Uterus (tissue), 4 donors: Measurements from ENCODE around the gene P2RY2. TPM values are rescaled to one million over a fixed set of nuclear protein-coding genes. Genes with fewer than 3 reads are reported as not detected.
A peak's percentile ranks its signal among the peaks of the same experiment; 100 is the strongest.

ENCODE experiments used
- DNase-seq, 2 donors: peaks; one replicate each; pipeline ENCODE4 v3.0.0-alpha.2; 2019 to 2020
- H3K27ac ChIP-seq, 2 donors: fragments of 200-600 bp; sonication (generic); 1 replicate in 1 of 2; 2 replicates in 1 of 2; pipeline ENCODE4 v1.5.1; 2016 to 2018
- H3K27me3 ChIP-seq, 2 donors: fragments of 200-600 bp; sonication (generic); one replicate each; pipeline ENCODE4 v1.5.1; 2018 to 2019; ENCODE audit warnings: control low read depth in 1 of 2
- H3K36me3 ChIP-seq, 2 donors: fragments of 200-600 bp; sonication (generic); one replicate each; pipeline ENCODE4 v1.5.1; 2019; ENCODE audit warnings: control low read depth in 1 of 2
- H3K4me1 ChIP-seq, 2 donors: fragments of 200-600 bp; sonication (generic); one replicate each; pipeline ENCODE4 v1.5.1; 2018 to 2019; ENCODE audit warnings: control low read depth in 1 of 2
- H3K4me3 ChIP-seq, 2 donors: fragments of 200-600 bp; sonication (generic); 1 replicate in 1 of 2; 2 replicates in 1 of 2; pipeline ENCODE4 v1.5.1; 2018 to 2019; ENCODE audit warnings: mild to moderate bottlenecking in 1 of 2
- H3K9me3 ChIP-seq, 2 donors: fragments of 200-600 bp; sonication (generic); one replicate each; pipeline ENCODE4 v1.5.1; 2019; ENCODE audit warnings: control low read depth in 1 of 2
- POLR2A ChIP-seq, 2 donors: fragments of 450-650 bp; IDR thresholded peaks; one replicate each; pipeline ENCODE4 v1.6.1; 2016; ENCODE audit warnings: antibody characterized with exemption in 2 of 2, mild to moderate bottlenecking in 1 of 2, moderate library complexity in 1 of 2
- intact Hi-C: fragments of 100-400 bp; cut with DNase I; formaldehyde crosslinking; loops from one replicate; pipeline ENCODE4 v1.15.1; 2023; ENCODE audit warnings: low total_unique reads
- total RNA-seq, 4 donors: library from RNA; depleted of rRNA in 3 of 4; stranded (reverse); fragments of >200 nt in 3 of 4; gene quantifications; one replicate each; pipeline versions ENCODE4 v1.1.0 to v1.2.4, GENCODE V29; 2014 to 2023
- TF ChIP-seq, protein P1 (sequence below), 4 experiments: fragments of 200-600 bp in 2 of 4; fragments of 450-650 bp in 2 of 4; sonication (generic) in 2 of 4; IDR thresholded peaks; one replicate each; pipeline ENCODE4 v1.5.1; 2016 to 2019; ENCODE audit warnings: antibody characterized with exemption in 4 of 4, mild to moderate bottlenecking in 2 of 4, moderate library complexity in 1 of 4
- donor health status: DM: yes; HTN: yes; CAD: no.

P2RY2 gene
- total RNA-seq, 4 donors from 2014 or later: 0.98 to 3.1 (median 2.8) TPM; not detected in 1

- Histone ChIP-seq H3K4me1 (peaks cover 0 to 6% of the 10 kb centered on the region in 2 donors), H3K9me3 (no peaks in the 10 kb centered on the region), H3K36me3 (no peaks in the 10 kb centered on the region), H3K27ac (no peak overlapping the region), H3K4me3 (no peak overlapping the region), H3K27me3 (peaks cover 0 to 10% of the 10 kb centered on the region in 2 donors)
- intact Hi-C loops: no loop called here
- no peak for DNase-seq
- TF ChIP-seq, protein P1, sequence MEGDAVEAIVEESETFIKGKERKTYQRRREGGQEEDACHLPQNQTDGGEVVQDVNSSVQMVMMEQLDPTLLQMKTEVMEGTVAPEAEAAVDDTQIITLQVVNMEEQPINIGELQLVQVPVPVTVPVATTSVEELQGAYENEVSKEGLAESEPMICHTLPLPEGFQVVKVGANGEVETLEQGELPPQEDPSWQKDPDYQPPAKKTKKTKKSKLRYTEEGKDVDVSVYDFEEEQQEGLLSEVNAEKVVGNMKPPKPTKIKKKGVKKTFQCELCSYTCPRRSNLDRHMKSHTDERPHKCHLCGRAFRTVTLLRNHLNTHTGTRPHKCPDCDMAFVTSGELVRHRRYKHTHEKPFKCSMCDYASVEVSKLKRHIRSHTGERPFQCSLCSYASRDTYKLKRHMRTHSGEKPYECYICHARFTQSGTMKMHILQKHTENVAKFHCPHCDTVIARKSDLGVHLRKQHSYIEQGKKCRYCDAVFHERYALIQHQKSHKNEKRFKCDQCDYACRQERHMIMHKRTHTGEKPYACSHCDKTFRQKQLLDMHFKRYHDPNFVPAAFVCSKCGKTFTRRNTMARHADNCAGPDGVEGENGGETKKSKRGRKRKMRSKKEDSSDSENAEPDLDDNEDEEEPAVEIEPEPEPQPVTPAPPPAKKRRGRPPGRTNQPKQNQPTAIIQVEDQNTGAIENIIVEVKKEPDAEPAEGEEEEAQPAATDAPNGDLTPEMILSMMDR (IDR thresholded peaks at IDR 0.05): no peak
- TF ChIP-seq POLR2A (IDR thresholded peaks at IDR 0.05): no peak
These were observed 42.0 kb downstream of the P2RY2 start for GRCh38 chr11:73260127-73260457.

GRCh38 chr11:73262851-73263495 lies 44.9 kb downstream of the P2RY2 start:
- intact Hi-C loops: no loop called here
- Histone ChIP-seq H3K4me1 (peaks cover 0 to 6% of the 10 kb centered on the region in 2 donors), H3K27me3 (peaks cover 0 to 10% of the 10 kb centered on the region in 2 donors), H3K9me3 (no peaks in the 10 kb centered on the region), H3K36me3 (no peaks in the 10 kb centered on the region), H3K27ac (no peak overlapping the region), H3K4me3 (no peak overlapping the region)
- no peak for DNase-seq
- no peak for TF ChIP-seq POLR2A (IDR thresholded peaks at IDR 0.05)
- TF ChIP-seq, protein P1 (IDR thresholded peaks at IDR 0.05): no peak

- no peak for TF ChIP-seq POLR2A (IDR thresholded peaks at IDR 0.05)
- TF ChIP-seq, protein P1 (IDR thresholded peaks at IDR 0.05): no peak
These were observed 45.6 kb downstream of the P2RY2 start for GRCh38 chr11:73263640-73264039.

GRCh38 chr11:73265278-73265810 lies 47.3 kb downstream of the P2RY2 start:
- no peak overlapping the region for H3K4me3 ChIP-seq
- TF ChIP-seq, protein P1 (IDR thresholded peaks at IDR 0.05): no peak
- no peak for TF ChIP-seq POLR2A (IDR thresholded peaks at IDR 0.05)
- H3K9me3 ChIP-seq: no peaks in the 10 kb centered on the region
- intact Hi-C loops: no loop called here
- peaks cover 0 to 10% of the 10 kb centered on the region in 2 donors for H3K27me3 ChIP-seq
- H3K27ac ChIP-seq: no peak overlapping the region
- no peaks in the 10 kb centered on the region for H3K36me3 ChIP-seq
- H3K4me1 ChIP-seq: peaks cover 0 to 6% of the 10 kb centered on the region in 2 donors
- DNase-seq: no peak

More at GRCh38 chr11:73263640-73264039, 45.6 kb downstream of the P2RY2 start:
- no peaks in the 10 kb centered on the region for H3K9me3 ChIP-seq
- peaks cover 0 to 10% of the 10 kb centered on the region in 2 donors for H3K27me3 ChIP-seq
- peak in 1 of 2 donors; percentile 1 for DNase-seq
- H3K4me1 ChIP-seq: peaks cover 0 to 6% of the 10 kb centered on the region in 2 donors
- no peak overlapping the region for H3K27ac ChIP-seq
- H3K36me3 ChIP-seq: no peaks in the 10 kb centered on the region
- intact Hi-C loops: no loop called here
- no peak overlapping the region for H3K4me3 ChIP-seq

DNA sequence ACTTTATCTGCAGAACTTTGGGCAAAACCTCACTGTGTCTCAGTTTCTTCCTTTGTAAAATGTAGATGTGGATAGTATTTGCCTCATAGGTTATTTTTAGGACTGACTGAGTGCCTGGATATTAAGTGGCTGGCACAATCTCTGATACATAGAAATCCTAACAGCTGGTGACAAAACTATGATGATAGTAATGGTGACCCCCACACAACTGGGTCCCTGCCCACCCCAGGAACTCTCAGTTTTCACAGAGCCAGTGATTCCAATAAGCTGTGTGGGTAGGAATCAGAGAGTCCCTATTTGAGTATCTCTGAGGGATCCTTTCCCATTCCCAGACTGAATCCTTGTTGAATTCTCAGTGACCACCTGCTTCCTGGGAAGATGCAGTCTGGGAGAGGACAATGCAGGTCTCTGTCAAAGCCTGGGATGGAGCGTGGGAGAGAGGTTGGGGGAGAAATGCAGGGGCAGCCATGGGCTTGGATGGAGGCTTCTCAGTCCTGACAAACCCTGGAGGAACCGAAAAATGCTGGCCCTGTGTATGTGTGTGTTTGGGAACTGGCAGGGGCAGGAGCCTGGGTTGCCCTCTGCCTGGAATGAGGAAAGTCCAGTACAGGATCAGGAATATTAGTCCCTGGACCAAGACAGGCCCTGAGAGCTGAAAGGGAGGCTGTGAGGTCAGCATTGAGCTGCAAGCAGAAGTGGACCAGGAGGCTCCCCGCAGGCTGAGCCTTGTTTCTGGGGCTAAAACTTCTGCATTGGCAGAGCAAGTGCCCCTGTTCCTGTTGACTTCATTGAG lies 48.0 kb downstream of the P2RY2 start:
- DNase-seq: peak in 1 of 2 donors; percentile 6

More for the DNA sequence above, 48.0 kb downstream of the P2RY2 start:
- no peaks in the 10 kb centered on the region for H3K36me3 ChIP-seq
- peaks cover 0 to 6% of the 10 kb centered on the region in 2 donors for H3K4me1 ChIP-seq
- H3K4me3 ChIP-seq: no peak overlapping the region
- peaks cover 0 to 10% of the 10 kb centered on the region in 2 donors for H3K27me3 ChIP-seq
- TF ChIP-seq, protein P1 (IDR thresholded peaks at IDR 0.05): no peak
- H3K27ac ChIP-seq: no peak overlapping the region
- no peaks in the 10 kb centered on the region for H3K9me3 ChIP-seq
- intact Hi-C loops: no loop called here
